ENCODE data around the gene GPR148. TPM values are rescaled to one million over a fixed set of nuclear protein-coding genes. Genes with fewer than 3 reads are reported as not detected.

Gene GPR148
- polyA plus RNA-seq, 1 donor: 0.37 TPM

DNA sequence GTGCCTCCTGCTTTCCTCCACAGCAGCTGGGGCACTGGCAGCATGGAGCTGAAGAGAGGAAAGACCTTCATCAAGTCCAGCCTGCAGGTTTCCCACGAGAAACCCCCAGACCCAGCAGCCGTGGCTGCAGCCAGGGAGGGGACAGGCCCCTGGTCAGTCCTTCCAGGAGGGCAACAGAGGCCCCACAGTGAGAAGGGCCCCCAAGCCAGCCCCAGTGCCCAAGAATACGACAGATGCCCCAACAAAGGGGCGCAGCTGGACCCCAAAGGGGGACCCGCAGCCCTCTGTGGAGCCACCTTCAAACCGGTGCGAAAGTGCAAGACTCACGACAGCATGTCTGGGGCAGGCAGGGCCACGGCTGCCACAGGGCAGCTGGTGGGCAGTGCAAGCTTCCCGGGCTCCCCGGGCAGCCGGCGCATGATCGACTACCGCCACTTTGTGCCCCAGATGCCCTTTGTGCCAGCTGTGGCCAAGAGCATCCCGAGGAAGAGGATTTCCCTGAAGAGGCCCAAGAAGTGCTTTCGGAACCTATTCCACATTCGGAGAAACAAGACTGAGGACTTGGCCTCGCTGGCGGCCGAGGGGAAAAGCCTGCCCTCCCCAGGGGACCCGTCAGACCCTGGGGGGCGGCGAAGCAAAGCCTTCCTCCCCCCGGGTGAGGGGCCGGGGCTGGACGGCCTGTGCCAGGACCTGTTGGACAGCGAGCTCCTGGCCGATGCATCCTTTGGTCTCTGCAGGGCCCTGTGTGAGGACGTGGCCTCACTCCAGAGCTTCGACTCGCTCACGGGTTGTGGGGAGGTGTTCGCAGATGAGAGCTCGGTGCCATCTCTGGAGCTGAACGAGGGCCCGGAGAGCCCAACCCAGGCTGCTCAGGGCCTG is 33.4 kb downstream of the GPR148 start:
- H3K9me3 ChIP-seq (ENCODE audit: control insufficient read depth, low read depth, low read length): no peaks in the 10 kb centered on the region
- no peaks in the 10 kb centered on the region for H3K36me3 ChIP-seq (ENCODE audit: control insufficient read depth, insufficient read depth, low read length)
- no peak for DNase-seq
- H3K27ac ChIP-seq (ENCODE audit: low read length): no peak overlapping the region
- H3K4me3 ChIP-seq (ENCODE audit: low read length): no peak overlapping the region
- H3K27me3 ChIP-seq (ENCODE audit: control insufficient read depth, insufficient read depth, low read length): peaks cover 8% of the 10 kb centered on the region
- H3K4me1 ChIP-seq (ENCODE audit: control insufficient read depth, insufficient read depth, low read length): no peaks in the 10 kb centered on the region
- WGBS (ENCODE audit: insufficient coverage, low lambda C conversion rate): no CpG with 5 or more reads among the region's 37 CpGs

DNA sequence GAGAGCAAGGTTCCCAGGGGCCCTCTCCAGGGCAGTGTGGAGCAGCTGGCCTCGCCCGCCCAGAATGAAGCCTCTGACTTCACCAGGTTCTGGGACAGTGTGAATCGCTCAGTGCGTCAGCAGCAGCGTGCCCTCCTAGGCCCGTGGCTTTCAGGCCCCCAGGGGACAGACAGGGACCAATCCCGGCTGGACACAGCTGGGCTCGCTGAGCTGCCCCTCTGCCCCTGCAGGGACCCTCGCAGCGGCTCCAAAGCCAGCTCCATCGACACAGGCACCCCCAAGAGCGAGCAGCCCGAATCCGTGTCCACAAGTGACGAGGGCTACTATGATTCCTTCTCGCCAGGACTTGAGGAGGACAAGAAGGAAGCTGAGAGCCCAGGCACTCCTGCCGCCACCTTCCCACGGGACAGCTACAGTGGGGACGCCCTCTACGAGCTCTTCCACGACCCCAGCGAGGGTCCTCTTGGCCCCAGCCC is 34.1 kb downstream of the GPR148 start:
- no peaks in the 10 kb centered on the region for H3K4me1 ChIP-seq (ENCODE audit: control insufficient read depth, insufficient read depth, low read length)
- no peaks in the 10 kb centered on the region for H3K36me3 ChIP-seq (ENCODE audit: control insufficient read depth, insufficient read depth, low read length)
- no peaks in the 10 kb centered on the region for H3K9me3 ChIP-seq (ENCODE audit: control insufficient read depth, low read depth, low read length)
- H3K4me3 ChIP-seq (ENCODE audit: low read length): no peak overlapping the region
- peaks cover 5% of the 10 kb centered on the region for H3K27me3 ChIP-seq (ENCODE audit: control insufficient read depth, insufficient read depth, low read length)
- no CpG with 5 or more reads among the region's 22 CpGs for whole genome bisulfite sequencing (ENCODE audit: insufficient coverage, low lambda C conversion rate)
- DNase-seq: no peak
- H3K27ac ChIP-seq (ENCODE audit: low read length): no peak overlapping the region

DNA sequence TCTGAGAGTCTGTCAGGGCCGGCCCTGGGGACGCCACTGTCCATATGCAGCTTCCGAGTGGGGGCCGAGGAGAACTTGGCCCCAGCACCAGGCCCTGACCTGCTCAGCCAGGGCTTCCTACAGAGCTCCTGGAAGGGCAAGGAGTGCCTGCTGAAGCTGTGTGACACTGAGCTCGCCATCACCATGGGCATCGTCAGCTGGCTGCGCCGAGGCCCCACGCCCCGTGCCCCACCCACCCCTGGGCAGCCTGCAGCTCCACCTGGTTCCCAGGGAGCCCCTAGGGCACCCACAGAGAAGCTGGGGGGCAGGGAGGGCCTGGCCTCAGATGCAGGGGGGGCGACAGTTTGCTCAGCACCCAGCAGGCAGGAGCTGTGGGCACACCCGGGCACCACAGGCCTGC is 34.5 kb downstream of the GPR148 start:
- WGBS (ENCODE audit: insufficient coverage, low lambda C conversion rate): no CpG with 5 or more reads among the region's 12 CpGs
- Histone ChIP-seq H3K36me3 (ENCODE audit: control insufficient read depth, insufficient read depth, low read length) (no peaks in the 10 kb centered on the region), H3K27me3 (ENCODE audit: control insufficient read depth, insufficient read depth, low read length) (peaks cover 4% of the 10 kb centered on the region), H3K9me3 (ENCODE audit: control insufficient read depth, low read depth, low read length) (no peaks in the 10 kb centered on the region), H3K4me3 (ENCODE audit: low read length) (no peak overlapping the region), H3K4me1 (ENCODE audit: control insufficient read depth, insufficient read depth, low read length) (no peaks in the 10 kb centered on the region), H3K27ac (ENCODE audit: low read length) (no peak overlapping the region)
- no peak for DNase-seq

DNA sequence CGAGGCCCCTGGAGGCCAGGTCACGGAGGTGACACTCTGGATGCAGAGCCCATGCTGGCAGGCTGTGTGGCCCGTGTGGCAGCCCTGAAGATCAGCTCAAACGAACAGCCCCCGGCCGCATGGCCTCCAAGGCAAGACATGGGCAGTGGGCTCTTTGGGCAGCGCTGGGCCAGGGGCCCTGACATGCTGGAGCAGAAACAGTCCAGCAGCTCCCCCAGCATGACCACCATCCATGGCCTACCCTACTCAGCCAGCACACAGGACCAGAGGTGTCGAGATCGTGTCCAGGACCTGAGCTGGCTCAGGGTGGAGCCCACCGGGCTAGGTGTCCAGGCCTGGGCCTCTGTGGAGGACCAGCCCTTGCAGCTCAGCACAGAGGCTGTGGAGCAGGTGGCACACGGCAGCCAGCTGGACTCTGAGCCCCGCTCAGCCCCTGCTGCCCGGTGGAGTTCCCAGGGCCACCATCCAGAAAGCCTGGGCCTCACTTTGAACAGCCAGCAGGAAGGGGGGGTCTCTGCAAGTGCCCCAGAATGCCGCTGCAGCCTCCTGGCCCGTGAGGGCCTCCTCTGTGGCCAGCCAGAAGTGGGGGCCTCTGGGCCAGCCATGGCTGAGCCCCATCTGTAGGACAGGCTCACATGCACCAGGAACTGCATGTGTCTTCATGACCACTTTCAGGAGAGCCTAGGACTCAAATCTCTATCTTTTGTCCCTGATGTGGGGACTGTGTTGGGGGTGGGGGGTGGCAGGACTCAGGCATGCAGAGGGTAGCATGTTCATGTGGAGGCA is 35.4 kb downstream of the GPR148 start:
- no peak overlapping the region for H3K27ac ChIP-seq (ENCODE audit: low read length)
- no peak overlapping the region for H3K4me3 ChIP-seq (ENCODE audit: low read length)
- no peaks in the 10 kb centered on the region for H3K9me3 ChIP-seq (ENCODE audit: control insufficient read depth, low read depth, low read length)
- no peaks in the 10 kb centered on the region for H3K27me3 ChIP-seq (ENCODE audit: control insufficient read depth, insufficient read depth, low read length)
- H3K4me1 ChIP-seq (ENCODE audit: control insufficient read depth, insufficient read depth, low read length): no peaks in the 10 kb centered on the region
- H3K36me3 ChIP-seq (ENCODE audit: control insufficient read depth, insufficient read depth, low read length): no peaks in the 10 kb centered on the region
- no CpG with 5 or more reads among the region's 15 CpGs for WGBS (ENCODE audit: insufficient coverage, low lambda C conversion rate)
- no peak for DNase-seq

DNA sequence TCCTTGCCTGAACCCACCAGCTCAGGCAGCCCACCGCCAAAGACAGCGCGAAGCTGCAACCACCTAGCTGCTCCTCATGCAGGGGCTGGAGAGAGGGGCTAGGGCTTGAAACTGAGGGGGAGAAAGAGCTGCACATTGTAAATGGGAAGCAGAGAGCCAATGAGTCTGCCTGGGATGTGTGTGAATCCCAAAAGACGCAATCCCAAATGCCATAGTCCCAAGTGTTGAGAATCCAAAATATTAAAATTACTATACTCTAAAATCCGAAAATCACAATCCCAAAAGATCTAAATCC is 35.9 kb downstream of the GPR148 start:
- no peaks in the 10 kb centered on the region for H3K27me3 ChIP-seq (ENCODE audit: control insufficient read depth, insufficient read depth, low read length)
- WGBS (ENCODE audit: insufficient coverage, low lambda C conversion rate): 100% methylated on average over 2 of the region's 5 CpGs

DNA sequence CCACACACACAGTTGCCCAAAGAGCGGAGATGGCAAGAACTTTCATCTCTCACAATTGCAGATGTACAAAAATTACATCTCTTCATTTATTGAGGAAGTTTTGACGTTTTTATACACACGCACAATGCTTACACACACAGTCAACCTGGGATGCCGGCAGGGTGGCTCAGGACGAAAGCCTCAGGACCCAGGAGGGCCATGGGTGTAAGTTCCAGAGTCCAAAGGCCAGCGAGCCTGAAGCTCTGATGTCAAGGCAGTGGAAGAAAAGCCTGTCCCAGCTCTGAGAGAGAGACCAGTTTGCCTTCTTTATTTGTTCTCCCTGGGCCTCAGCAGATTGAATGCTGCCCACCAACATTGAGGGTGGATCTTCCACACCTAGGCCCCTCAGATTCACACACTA is 36.6 kb downstream of the GPR148 start:
- no peaks in the 10 kb centered on the region for H3K27me3 ChIP-seq (ENCODE audit: control insufficient read depth, insufficient read depth, low read length)
- H3K4me3 ChIP-seq (ENCODE audit: low read length): no peak overlapping the region
- no CpG with 5 or more reads among the region's 6 CpGs for WGBS (ENCODE audit: insufficient coverage, low lambda C conversion rate)
- no peak overlapping the region for H3K27ac ChIP-seq (ENCODE audit: low read length)
- DNase-seq: no peak
- no peaks in the 10 kb centered on the region for H3K4me1 ChIP-seq (ENCODE audit: control insufficient read depth, insufficient read depth, low read length)
- no peaks in the 10 kb centered on the region for H3K36me3 ChIP-seq (ENCODE audit: control insufficient read depth, insufficient read depth, low read length)
- H3K9me3 ChIP-seq (ENCODE audit: control insufficient read depth, low read depth, low read length): no peaks in the 10 kb centered on the region

More for the DNA sequence above, 35.9 kb downstream of the GPR148 start:
- Histone ChIP-seq H3K4me1 (ENCODE audit: control insufficient read depth, insufficient read depth, low read length) (no peaks in the 10 kb centered on the region), H3K4me3 (ENCODE audit: low read length) (no peak overlapping the region), H3K27ac (ENCODE audit: low read length) (no peak overlapping the region), H3K36me3 (ENCODE audit: control insufficient read depth, insufficient read depth, low read length) (no peaks in the 10 kb centered on the region), H3K9me3 (ENCODE audit: control insufficient read depth, low read depth, low read length) (no peaks in the 10 kb centered on the region)
- DNase-seq: no peak

DNA sequence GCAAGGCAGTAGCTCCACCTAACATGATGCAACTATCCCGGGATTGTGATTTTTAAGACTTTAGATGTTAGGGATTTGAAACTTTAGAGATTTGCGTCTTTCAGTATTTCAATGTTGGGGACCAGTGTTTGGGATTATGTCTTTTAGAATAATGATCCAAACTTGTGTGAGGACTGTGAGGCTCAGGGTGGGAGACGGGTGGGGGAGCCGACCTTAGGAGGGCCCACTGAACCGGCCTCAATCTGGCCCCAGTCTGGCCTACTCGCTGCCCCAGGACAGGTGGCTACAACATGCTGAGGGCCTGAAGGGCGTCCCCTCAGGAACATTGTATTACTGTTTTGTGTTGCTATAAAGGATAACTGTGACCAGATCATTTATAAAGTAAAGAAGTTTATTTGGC is 37.2 kb downstream of the GPR148 start:
- H3K4me1 ChIP-seq (ENCODE audit: control insufficient read depth, insufficient read depth, low read length): no peaks in the 10 kb centered on the region
- WGBS (ENCODE audit: insufficient coverage, low lambda C conversion rate): no CpG with 5 or more reads among the region's 7 CpGs
- no peak overlapping the region for H3K27ac ChIP-seq (ENCODE audit: low read length)
- no peak overlapping the region for H3K4me3 ChIP-seq (ENCODE audit: low read length)
- DNase-seq: no peak
- H3K9me3 ChIP-seq (ENCODE audit: control insufficient read depth, low read depth, low read length): no peaks in the 10 kb centered on the region
- no peaks in the 10 kb centered on the region for H3K36me3 ChIP-seq (ENCODE audit: control insufficient read depth, insufficient read depth, low read length)
- no peaks in the 10 kb centered on the region for H3K27me3 ChIP-seq (ENCODE audit: control insufficient read depth, insufficient read depth, low read length)

DNA sequence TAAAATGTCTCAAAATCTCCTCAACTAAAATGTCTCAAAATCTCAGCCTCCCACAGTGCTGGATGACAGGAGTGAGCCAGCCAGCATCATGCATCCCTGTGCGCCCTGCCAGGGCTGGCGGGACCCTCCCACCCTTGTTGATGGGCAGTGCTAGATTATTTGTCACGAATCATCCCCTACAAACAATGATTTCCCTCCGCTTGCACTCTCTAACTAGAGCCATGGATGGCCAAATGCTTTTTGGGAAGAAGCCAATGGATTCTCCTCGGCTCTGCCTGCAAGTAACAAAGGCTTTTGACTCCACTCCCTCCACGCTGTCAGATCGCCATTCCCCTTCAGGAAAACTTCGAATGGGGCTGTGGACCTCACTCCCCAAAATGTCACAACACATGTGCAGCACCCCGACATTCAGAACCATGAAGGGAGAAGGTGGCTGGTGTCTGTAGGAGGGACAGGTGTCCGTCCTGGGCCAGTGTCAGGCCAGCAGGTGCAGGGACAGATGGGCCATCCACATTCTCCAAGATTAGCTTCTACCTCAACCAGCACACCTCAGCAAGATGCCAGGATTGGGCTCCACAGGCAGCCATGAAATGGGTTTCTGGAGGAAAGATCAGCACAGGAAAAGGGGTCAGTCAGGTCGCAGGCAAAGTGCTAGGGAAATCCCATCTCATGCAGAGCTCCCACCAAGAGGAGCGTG is 38.0 kb downstream of the GPR148 start:
- no peaks in the 10 kb centered on the region for H3K9me3 ChIP-seq (ENCODE audit: control insufficient read depth, low read depth, low read length)
- WGBS (ENCODE audit: insufficient coverage, low lambda C conversion rate): 100% methylated on average over 2 of the region's 12 CpGs
- H3K27me3 ChIP-seq (ENCODE audit: control insufficient read depth, insufficient read depth, low read length): no peaks in the 10 kb centered on the region
- H3K36me3 ChIP-seq (ENCODE audit: control insufficient read depth, insufficient read depth, low read length): no peaks in the 10 kb centered on the region
- no peak overlapping the region for H3K27ac ChIP-seq (ENCODE audit: low read length)
- H3K4me3 ChIP-seq (ENCODE audit: low read length): no peak overlapping the region
- no peaks in the 10 kb centered on the region for H3K4me1 ChIP-seq (ENCODE audit: control insufficient read depth, insufficient read depth, low read length)
- no peak for DNase-seq

DNA sequence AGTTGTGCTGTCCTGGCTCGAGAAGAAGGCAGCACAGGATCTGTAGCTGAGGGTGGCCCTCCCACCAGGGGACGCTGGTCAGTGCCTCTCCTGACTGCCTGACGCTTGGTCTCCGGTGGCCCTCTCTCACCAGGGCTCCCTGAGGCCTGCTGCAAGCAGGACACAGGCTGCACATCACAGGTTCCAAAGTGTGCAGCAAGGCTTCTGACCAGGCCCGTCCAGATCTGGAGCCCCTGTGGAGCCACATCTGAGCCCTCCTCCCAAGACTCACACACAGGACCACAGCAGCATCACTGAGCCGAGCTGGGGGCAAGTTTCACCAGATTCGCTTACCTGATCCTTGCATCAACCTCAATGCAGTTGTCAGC is 38.5 kb downstream of the GPR148 start:
- H3K4me1 ChIP-seq (ENCODE audit: control insufficient read depth, insufficient read depth, low read length): no peaks in the 10 kb centered on the region
- no peak for DNase-seq

DNA sequence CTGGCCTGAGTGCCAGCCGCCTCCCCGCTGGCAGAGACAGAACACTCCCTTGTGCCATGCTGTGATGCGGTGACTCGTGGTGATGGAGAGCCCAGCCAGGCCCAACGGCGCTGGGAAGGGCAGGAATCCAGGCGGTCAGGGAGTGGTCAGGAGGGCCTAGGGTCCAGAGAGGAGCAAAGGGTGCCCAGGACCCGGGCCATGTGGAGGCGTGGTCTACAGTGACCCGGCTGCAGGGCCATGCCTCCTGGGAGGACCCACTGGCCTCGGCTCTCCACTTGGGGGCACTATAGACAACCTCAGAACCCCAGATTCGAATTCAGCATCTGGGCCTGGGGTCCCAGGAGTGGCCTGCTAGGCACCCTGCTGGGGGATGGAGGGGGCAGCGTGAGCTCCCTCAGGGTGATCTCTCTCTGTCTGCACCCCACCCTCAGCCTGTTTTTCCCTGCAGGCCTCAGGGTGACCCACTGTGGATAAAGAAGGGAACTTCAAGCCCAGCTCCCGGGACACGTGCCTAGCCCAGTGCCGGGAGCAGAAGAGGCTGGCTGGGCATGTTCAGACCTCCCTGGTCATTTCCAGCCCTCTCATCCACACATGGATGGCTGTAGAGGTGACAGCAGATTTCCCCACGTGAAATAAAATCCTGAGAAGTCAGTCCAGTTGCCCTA is 39.5 kb downstream of the GPR148 start:
- no peak for DNase-seq
- Histone ChIP-seq H3K4me3 (ENCODE audit: low read length) (no peak overlapping the region), H3K9me3 (ENCODE audit: control insufficient read depth, low read depth, low read length) (no peaks in the 10 kb centered on the region), H3K27ac (ENCODE audit: low read length) (no peak overlapping the region), H3K36me3 (ENCODE audit: control insufficient read depth, insufficient read depth, low read length) (no peaks in the 10 kb centered on the region), H3K4me1 (ENCODE audit: control insufficient read depth, insufficient read depth, low read length) (no peaks in the 10 kb centered on the region), H3K27me3 (ENCODE audit: control insufficient read depth, insufficient read depth, low read length) (no peaks in the 10 kb centered on the region)
- WGBS (ENCODE audit: insufficient coverage, low lambda C conversion rate): no CpG with 5 or more reads among the region's 17 CpGs

More for the DNA sequence above, 38.5 kb downstream of the GPR148 start:
- Histone ChIP-seq H3K4me3 (ENCODE audit: low read length) (no peak overlapping the region), H3K27me3 (ENCODE audit: control insufficient read depth, insufficient read depth, low read length) (no peaks in the 10 kb centered on the region), H3K9me3 (ENCODE audit: control insufficient read depth, low read depth, low read length) (no peaks in the 10 kb centered on the region), H3K27ac (ENCODE audit: low read length) (no peak overlapping the region), H3K36me3 (ENCODE audit: control insufficient read depth, insufficient read depth, low read length) (no peaks in the 10 kb centered on the region)
- WGBS (ENCODE audit: insufficient coverage, low lambda C conversion rate): no CpG with 5 or more reads among the region's 7 CpGs

All from large intestine (tissue), 3 donors.